ENCODE measurements around the gene SUSD5. TPM values are rescaled to one million over a fixed set of nuclear protein-coding genes. Genes with fewer than 3 reads are reported as not detected.

The SUSD5 gene
- total and polyA plus RNA-seq, 2 of the 13 experiments (the other 11 are each of a cell fraction or from before 2014, with no cell fraction given) = not detected

GRCh38 chr3:33113772-33114621 lies 104.6 kb downstream of the SUSD5 start, which contains the start of gene CRTAP (continued):
- TF ChIP-seq ZNF672 (CRISPR knock-in tag; IDR thresholded peaks at IDR 0.05) (no peak), SOX6 (IDR thresholded peaks at IDR 0.05) (no peak), SOX6 (CRISPR knock-in tag; IDR thresholded peaks at IDR 0.05) (no peak), KLF6 (CRISPR knock-in tag; IDR thresholded peaks at IDR 0.05) (peak; percentile 48; the same call in 1 of the 2 replicates), RNF2 (conservative IDR thresholded peaks at IDR 0.05; ENCODE audit: low read depth) (peak; percentile 68), IRF9 (CRISPR knock-in tag; IDR thresholded peaks at IDR 0.05; ENCODE audit: borderline replicate concordance) (peak; percentile 90; the same call in 1 of the 2 replicates), SPEN (CRISPR knock-in tag; IDR thresholded peaks at IDR 0.05; ENCODE audit: low read depth) (peak; percentile 84), CCDC6 (CRISPR knock-in tag; IDR thresholded peaks at IDR 0.05) (peak; percentile 89), KAT8 (CRISPR knock-in tag; IDR thresholded peaks at IDR 0.05) (0 out of 2 replicates have a peak, but pooled peaks have one; percentile 41), STAT5B (CRISPR knock-in tag; IDR thresholded peaks at IDR 0.05) (no peak), THAP8 (CRISPR knock-in tag; IDR thresholded peaks at IDR 0.05; ENCODE audit: borderline replicate concordance) (no peak), EED (CRISPR knock-in tag; IDR thresholded peaks at IDR 0.05) (no peak; the same call in 1 of the 2 replicates), ZNF619 (CRISPR knock-in tag; IDR thresholded peaks at IDR 0.05) (peak; percentile 83; the same call in 1 of the 2 replicates), ELF1 (CRISPR knock-in tag; IDR thresholded peaks at IDR 0.05) (no peak; the same call in 1 of the 2 replicates), FUBP1 (CRISPR knock-in tag; IDR thresholded peaks at IDR 0.05; ENCODE audit: borderline replicate concordance) (no peak), FOXC1 (CRISPR knock-in tag; IDR thresholded peaks at IDR 0.05; ENCODE audit: borderline replicate concordance) (peak; percentile 68; the same call in 1 of the 2 replicates), TOPORS (CRISPR knock-in tag; IDR thresholded peaks at IDR 0.05) (0 out of 2 replicates have a peak, but pooled peaks have one; percentile 80), TMF1 (CRISPR knock-in tag; IDR thresholded peaks at IDR 0.05; ENCODE audit: low read depth) (no peak; the same call in 1 of the 2 replicates), HMGA1 (CRISPR knock-in tag; conservative IDR thresholded peaks at IDR 0.05) (no peak), DMAP1 (CRISPR knock-in tag; IDR thresholded peaks at IDR 0.05) (peak; percentile 47; the same call in 1 of the 2 replicates), PCBP1 (IDR thresholded peaks at IDR 0.05; ENCODE audit: borderline replicate concordance, low read depth, low read length) (no peak), ETV6 (CRISPR knock-in tag; conservative IDR thresholded peaks at IDR 0.05) (no peak), ARHGAP35 (CRISPR knock-in tag; IDR thresholded peaks at IDR 0.05; ENCODE audit: borderline replicate concordance) (peak; percentile 58; the same call in 1 of the 2 replicates), RBFOX2 (IDR thresholded peaks at IDR 0.05; ENCODE audit: low read depth, low read length) (peak; percentile 83), ZNF234 (CRISPR knock-in tag; conservative IDR thresholded peaks at IDR 0.05) (peak; percentile 63), HES4 (CRISPR knock-in tag; IDR thresholded peaks at IDR 0.05; ENCODE audit: borderline replicate concordance) (peak; percentile 78), ZNF564 (CRISPR knock-in tag; IDR thresholded peaks at IDR 0.05) (peak; percentile 99), TGIF2 (CRISPR knock-in tag; IDR thresholded peaks at IDR 0.05) (peak; percentile 86), ZNF446 (CRISPR knock-in tag; IDR thresholded peaks at IDR 0.05) (peak; percentile 93)
